Stimulated activated CD4-positive, alpha-beta T cell treated with anti-CD3 and anti-CD28 coated beads, Interleukin-1b, Interleukin-23, amount 100 ng/mL, for 24 hours (primary cell): ENCODE results near the gene ZNF697.

Experiments
- DNase-seq, 4 experiments: peaks; one replicate each; pipeline ENCODE4 v3.0.0-alpha.2; 2020; ENCODE audit warnings: low read depth in 4 of 4, low spot score in 1 of 4

Gene ZNF697

GRCh38 chr1:119664067-119664466, 16.0 kb upstream of the ZNF697 start:
- DNase-seq, result no peak

GRCh38 chr1:119662034-119662437, 14.0 kb upstream of the ZNF697 start:
- no peak for DNase-seq

- no peak for DNase-seq
These were observed 12.4 kb upstream of the ZNF697 start for GRCh38 chr1:119660253-119661083.

GRCh38 chr1:119659628-119660027, 11.6 kb upstream of the ZNF697 start:
- DNase-seq, result no peak

- no peak for DNase-seq
These were observed 8.4 kb upstream of the ZNF697 start for GRCh38 chr1:119656410-119656955.

- no peak for DNase-seq
These were observed 7.1 kb upstream of the ZNF697 start for GRCh38 chr1:119655154-119655553.

GRCh38 chr1:119653839-119654170, 5.7 kb upstream of the ZNF697 start:
- DNase-seq, result no peak

GRCh38 chr1:119653135-119653838, 5.2 kb upstream of the ZNF697 start:
- DNase-seq, result no peak

- DNase-seq, result no peak
These were observed 4.5 kb upstream of the ZNF697 start for GRCh38 chr1:119652587-119652986.

- no peak for DNase-seq
These were observed 3.6 kb upstream of the ZNF697 start for GRCh38 chr1:119651641-119652040.

- DNase-seq, result no peak
These were observed 3.1 kb upstream of the ZNF697 start for GRCh38 chr1:119651133-119651532.

- DNase-seq, result no peak
These were observed 546 bp upstream of the ZNF697 start for GRCh38 chr1:119648620-119649004.

GRCh38 chr1:119647228-119647733, 785 bp downstream of the ZNF697 start:
- DNase-seq, result no peak

- DNase-seq, result no peak
These were observed 1.4 kb downstream of the ZNF697 start for GRCh38 chr1:119646521-119647227.

GRCh38 chr1:119639109-119639508, 9.0 kb downstream of the ZNF697 start:
- DNase-seq, result no peak

GRCh38 chr1:119637710-119638109, 10.4 kb downstream of the ZNF697 start:
- DNase-seq, result no peak

- no peak for DNase-seq
These were observed 11.5 kb downstream of the ZNF697 start for GRCh38 chr1:119636491-119637089.

- DNase-seq, result no peak
These were observed 12.2 kb downstream of the ZNF697 start for GRCh38 chr1:119635811-119636390.

GRCh38 chr1:119634016-119634415, 14.1 kb downstream of the ZNF697 start:
- DNase-seq, result no peak

- DNase-seq, result no peak
These were observed 14.5 kb downstream of the ZNF697 start for GRCh38 chr1:119633575-119633974.

- DNase-seq, result no peak
These were observed 15.2 kb downstream of the ZNF697 start for GRCh38 chr1:119632841-119633240.
